ENCODE measurements around the gene CRY1. TPM values are rescaled to one million over a fixed set of nuclear protein-coding genes. Genes with fewer than 3 reads are reported as not detected.

Gene CRY1
- total and polyA plus RNA-seq, 9 of the 15 experiments (the other 6 are each of a cell fraction or from before 2014, with no cell fraction given), result 8.7 to 33.3 (median 25.2) TPM

DNA sequence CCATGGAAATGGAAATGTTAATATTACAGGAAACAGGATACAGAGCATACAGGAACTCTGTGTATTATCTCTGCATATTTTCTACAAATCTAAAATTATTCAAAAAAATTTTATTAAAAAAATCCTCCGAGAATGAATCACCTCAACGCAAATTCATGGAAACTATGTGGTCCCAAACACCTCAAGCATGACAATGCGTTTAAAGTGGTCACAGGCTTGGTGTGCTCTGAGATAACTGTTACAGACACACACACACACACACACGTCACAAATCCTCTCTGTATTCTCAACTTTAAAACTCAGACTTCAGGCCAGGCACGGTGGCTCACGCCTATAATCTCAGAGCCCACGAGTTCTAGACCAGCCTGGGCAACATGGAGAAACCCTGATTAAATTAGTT, 61.1 kb downstream of the CRY1 start:
- DNase-seq (ENCODE audit: extremely low read depth in 1 of 4, low spot score in 3 of 4), result peak in 2 of 4 experiments; percentile 13 to 27
- no TSS peak for BruUV-seq (replicated peaks)
- Histone ChIP-seq H3K9me1 (ENCODE audit: control insufficient read depth, insufficient read depth, low read length) (no peaks in the 10 kb centered on the region), H3K36me3 (ENCODE audit: control insufficient read depth, insufficient read depth, low read length) (no peaks in the 10 kb centered on the region; the same call in 2 of the 3 replicates), H2AFZ (ENCODE audit: low read depth, low read length) (no peak overlapping the region), H3K27ac (ENCODE audit: extremely low read depth, low read depth, low read length) (no peak overlapping the region), H3K9ac (ENCODE audit: insufficient read depth in 1 of 2, low read depth in 2 of 2, low read length in 2 of 2) (no peak overlapping the region), H3K4me1 (replicated peaks in 1 of 2; ENCODE audit: control insufficient read depth in 2 of 2, insufficient read depth in 2 of 2, low read length in 2 of 2) (peaks cover 0 to 6% of the 10 kb centered on the region in 2 experiments; a peak in 2 of 5 replicates), H3K4me2 (ENCODE audit: insufficient read depth, low read length) (no peak overlapping the region), H4K20me1 (replicated peaks; ENCODE audit: control insufficient read depth, insufficient read depth, low read length) (no peaks in the 10 kb centered on the region), H3K9me3 (replicated peaks; ENCODE audit: control insufficient read depth, insufficient read depth, low read depth, low read length) (no peaks in the 10 kb centered on the region), H3K27me3 (ENCODE audit: control insufficient read depth in 2 of 2, insufficient read depth in 2 of 2, low read length in 2 of 2) (no peaks in the 10 kb centered on the region), H3K79me2 (ENCODE audit: control insufficient read depth, insufficient read depth, low read length) (peaks cover 9% of the 10 kb centered on the region; the same call in 1 of the 3 replicates), H3K4me3 (no peak overlapping the region)
- CTCF ChIA-PET (ENCODE audit: low intra/inter-chr PET ratio), result no interaction called here
- 29% methylated on average over 7 of the region's 7 CpGs for WGBS (ENCODE audit: insufficient coverage, low coverage, missing lambda C conversion rate)
- POLR2A ChIA-PET, result interaction anchor here (1.1 kb wide), 1 partner anchor 11 kb away, joined by 6 read pairs; no protein-coding TSS in a partner anchor
- 0 out of 2 replicates have a peak, but pooled peaks have one; percentile 34 for TF ChIP-seq C11orf30 (IDR thresholded peaks at IDR 0.05; ENCODE audit: low read depth)
- peak; percentile 22; the same call in 1 of the 2 replicates for TF ChIP-seq CREM (IDR thresholded peaks at IDR 0.05; ENCODE audit: low read depth)
- no peak for TF ChIP-seq EHMT2 (IDR thresholded peaks at IDR 0.05)
- TF ChIP-seq MAFG (tag; conservative IDR thresholded peaks at IDR 0.05), result peak; percentile 37
- TF ChIP-seq NFE2 (IDR thresholded peaks at IDR 0.05; ENCODE audit: low read depth), result peak; percentile 29; the same call in 1 of the 2 replicates
- peak; percentile 37 for FAIRE-seq
- ATAC-seq, result peak; percentile 70
- intact Hi-C loops (cut with micrococcal nuclease) (no loop called here), in situ Hi-C loops (cut with MboI) (no loop called here)

DNA sequence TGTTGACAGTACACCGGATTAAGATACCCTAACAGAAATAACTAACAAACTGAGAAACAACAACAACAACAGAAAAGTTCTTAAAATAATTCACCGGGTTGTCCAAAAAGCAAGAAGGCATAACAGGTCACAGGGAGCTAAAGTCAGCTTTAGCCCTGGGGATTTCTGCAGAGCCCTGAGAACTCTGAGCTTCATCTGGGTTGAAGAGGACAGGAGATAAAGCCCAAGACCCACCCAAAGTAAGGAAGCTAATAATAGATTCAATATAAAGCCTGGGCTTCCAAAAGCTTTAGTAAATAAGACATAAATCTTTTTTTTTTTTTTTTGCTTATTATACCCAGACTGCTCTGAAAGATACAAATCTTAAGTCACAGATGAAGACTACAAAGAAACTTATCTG, 62.3 kb downstream of the CRY1 start:
- TF ChIP-seq, protein P1, sequence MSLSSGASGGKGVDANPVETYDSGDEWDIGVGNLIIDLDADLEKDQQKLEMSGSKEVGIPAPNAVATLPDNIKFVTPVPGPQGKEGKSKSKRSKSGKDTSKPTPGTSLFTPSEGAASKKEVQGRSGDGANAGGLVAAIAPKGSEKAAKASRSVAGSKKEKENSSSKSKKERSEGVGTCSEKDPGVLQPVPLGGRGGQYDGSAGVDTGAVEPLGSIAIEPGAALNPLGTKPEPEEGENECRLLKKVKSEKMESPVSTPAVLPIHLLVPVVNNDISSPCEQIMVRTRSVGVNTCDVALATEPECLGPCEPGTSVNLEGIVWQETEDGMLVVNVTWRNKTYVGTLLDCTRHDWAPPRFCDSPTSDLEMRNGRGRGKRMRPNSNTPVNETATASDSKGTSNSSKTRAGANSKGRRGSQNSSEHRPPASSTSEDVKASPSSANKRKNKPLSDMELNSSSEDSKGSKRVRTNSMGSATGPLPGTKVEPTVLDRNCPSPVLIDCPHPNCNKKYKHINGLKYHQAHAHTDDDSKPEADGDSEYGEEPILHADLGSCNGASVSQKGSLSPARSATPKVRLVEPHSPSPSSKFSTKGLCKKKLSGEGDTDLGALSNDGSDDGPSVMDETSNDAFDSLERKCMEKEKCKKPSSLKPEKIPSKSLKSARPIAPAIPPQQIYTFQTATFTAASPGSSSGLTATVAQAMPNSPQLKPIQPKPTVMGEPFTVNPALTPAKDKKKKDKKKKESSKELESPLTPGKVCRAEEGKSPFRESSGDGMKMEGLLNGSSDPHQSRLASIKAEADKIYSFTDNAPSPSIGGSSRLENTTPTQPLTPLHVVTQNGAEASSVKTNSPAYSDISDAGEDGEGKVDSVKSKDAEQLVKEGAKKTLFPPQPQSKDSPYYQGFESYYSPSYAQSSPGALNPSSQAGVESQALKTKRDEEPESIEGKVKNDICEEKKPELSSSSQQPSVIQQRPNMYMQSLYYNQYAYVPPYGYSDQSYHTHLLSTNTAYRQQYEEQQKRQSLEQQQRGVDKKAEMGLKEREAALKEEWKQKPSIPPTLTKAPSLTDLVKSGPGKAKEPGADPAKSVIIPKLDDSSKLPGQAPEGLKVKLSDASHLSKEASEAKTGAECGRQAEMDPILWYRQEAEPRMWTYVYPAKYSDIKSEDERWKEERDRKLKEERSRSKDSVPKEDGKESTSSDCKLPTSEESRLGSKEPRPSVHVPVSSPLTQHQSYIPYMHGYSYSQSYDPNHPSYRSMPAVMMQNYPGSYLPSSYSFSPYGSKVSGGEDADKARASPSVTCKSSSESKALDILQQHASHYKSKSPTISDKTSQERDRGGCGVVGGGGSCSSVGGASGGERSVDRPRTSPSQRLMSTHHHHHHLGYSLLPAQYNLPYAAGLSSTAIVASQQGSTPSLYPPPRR (CRISPR knock-in tag; IDR thresholded peaks at IDR 0.05; ENCODE audit: borderline replicate concordance), result no peak
- TF ChIP-seq, protein P2, sequence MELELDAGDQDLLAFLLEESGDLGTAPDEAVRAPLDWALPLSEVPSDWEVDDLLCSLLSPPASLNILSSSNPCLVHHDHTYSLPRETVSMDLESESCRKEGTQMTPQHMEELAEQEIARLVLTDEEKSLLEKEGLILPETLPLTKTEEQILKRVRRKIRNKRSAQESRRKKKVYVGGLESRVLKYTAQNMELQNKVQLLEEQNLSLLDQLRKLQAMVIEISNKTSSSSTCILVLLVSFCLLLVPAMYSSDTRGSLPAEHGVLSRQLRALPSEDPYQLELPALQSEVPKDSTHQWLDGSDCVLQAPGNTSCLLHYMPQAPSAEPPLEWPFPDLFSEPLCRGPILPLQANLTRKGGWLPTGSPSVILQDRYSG (tag; conservative IDR thresholded peaks at IDR 0.05; ENCODE audit: low read depth), result no peak
- Histone ChIP-seq H3K4me3 (no peak overlapping the region), H3K27ac (ENCODE audit: extremely low read depth, low read depth, low read length) (no peak overlapping the region), H2AFZ (ENCODE audit: low read depth, low read length) (no peak overlapping the region), H3K9me3 (replicated peaks; ENCODE audit: control insufficient read depth, insufficient read depth, low read depth, low read length) (no peaks in the 10 kb centered on the region), H3K27me3 (ENCODE audit: control insufficient read depth in 2 of 2, insufficient read depth in 2 of 2, low read length in 2 of 2) (no peaks in the 10 kb centered on the region), H3K9me1 (ENCODE audit: control insufficient read depth, insufficient read depth, low read length) (no peaks in the 10 kb centered on the region), H3K79me2 (ENCODE audit: control insufficient read depth, insufficient read depth, low read length) (peaks cover 12% of the 10 kb centered on the region; the same call in 2 of the 3 replicates), H3K9ac (ENCODE audit: insufficient read depth in 1 of 2, low read depth in 2 of 2, low read length in 2 of 2) (no peak overlapping the region), H3K4me2 (ENCODE audit: insufficient read depth, low read length) (no peak overlapping the region), H3K36me3 (ENCODE audit: control insufficient read depth, insufficient read depth, low read length) (no peaks in the 10 kb centered on the region; the same call in 2 of the 3 replicates), H3K4me1 (replicated peaks in 1 of 2; ENCODE audit: control insufficient read depth in 2 of 2, insufficient read depth in 2 of 2, low read length in 2 of 2) (peaks cover 0 to 6% of the 10 kb centered on the region in 2 experiments; a peak in 2 of 5 replicates), H4K20me1 (replicated peaks; ENCODE audit: control insufficient read depth, insufficient read depth, low read length) (no peaks in the 10 kb centered on the region)
- in situ Hi-C loops (cut with MboI) (no loop called here), intact Hi-C loops (cut with micrococcal nuclease) (no loop called here)
- peak; percentile 29 for FAIRE-seq
- WGBS (ENCODE audit: insufficient coverage, low coverage, missing lambda C conversion rate), result 23% methylated on average over 2 of the region's 2 CpGs
- peak; percentile 49; the same call in 1 of the 3 replicates for ATAC-seq
- POLR2A ChIA-PET, result interaction anchor here (0.6 to 1.8 kb wide), 4 partner anchors 9 to 79 kb away, joined by 3 to 6 read pairs (median 4); no protein-coding TSS in a partner anchor
- CTCF ChIA-PET (ENCODE audit: low intra/inter-chr PET ratio), result interaction anchor here (1.0 kb wide), 1 partner anchor 33 kb away, joined by 6 read pairs; no protein-coding TSS in a partner anchor
- BruUV-seq (replicated peaks), result no TSS peak
- no peak for DNase-seq (ENCODE audit: extremely low read depth in 1 of 4, low spot score in 3 of 4)

Measured in K562 (cell line).